ENCODE data around the gene TRIM41.
"Not testable (repeated sequence)": the region's sequence is repeated elsewhere in the genome, so short reads cannot be mapped to it uniquely, and the experiment has no call there.

Gene TRIM41

DNA sequence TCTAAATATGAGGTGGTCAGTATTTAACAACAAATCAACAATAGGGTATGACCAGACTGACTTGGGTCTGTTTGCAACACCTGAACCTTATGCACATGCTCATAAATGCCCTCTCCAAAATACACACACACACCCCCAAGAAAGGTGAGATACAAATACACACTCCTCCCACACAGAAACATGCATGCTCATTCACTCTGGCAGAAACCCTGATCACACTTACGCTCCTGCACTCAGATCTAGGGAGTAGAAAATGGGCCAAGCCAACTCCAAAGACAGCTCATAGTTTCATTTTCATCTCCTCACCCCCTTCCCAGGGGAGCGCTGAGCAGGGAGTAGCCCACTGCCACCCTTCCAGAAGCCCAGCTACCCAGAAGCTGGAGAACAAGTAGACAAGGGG, 29.4 kb upstream of the TRIM41 start:
- no peak for DNase-seq

DNA sequence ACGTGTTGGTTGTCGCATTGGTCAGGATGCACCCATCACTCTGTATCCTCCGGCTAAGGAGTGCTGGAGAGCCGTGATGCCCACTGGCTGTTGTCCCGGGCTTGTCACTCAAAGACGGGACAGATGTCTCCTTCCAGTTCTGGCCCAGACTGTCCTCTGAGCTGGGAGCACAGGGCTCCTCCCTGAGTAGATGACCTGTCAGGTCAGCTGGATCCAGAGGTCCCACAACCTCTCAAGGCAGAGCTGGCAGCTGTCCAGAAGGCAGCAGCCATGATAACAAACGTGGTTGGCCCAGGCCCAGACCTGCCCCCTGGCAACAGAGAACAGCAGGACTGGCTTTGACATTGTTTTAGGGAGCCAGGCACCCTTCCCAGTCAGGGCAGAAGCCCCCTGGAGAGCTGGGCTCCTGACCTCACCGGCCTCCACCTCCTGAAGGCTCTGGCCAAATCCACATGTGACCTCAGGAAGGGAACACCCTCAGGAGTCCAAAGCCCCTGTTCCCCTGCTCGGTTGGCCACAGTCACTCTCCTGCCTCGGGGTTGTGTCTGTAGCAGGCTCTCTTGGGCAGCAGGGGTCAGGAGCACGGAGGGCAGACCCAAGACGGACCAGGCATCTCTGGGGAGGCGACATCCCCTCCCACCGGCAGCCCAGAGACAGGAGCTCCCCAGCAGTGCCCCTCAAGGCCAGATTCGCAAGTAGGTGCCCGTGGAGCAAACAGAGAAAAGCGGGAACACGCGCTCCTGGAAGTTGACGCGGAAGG, 28.4 kb upstream of the TRIM41 start:
- DNase-seq = no peak

DNA sequence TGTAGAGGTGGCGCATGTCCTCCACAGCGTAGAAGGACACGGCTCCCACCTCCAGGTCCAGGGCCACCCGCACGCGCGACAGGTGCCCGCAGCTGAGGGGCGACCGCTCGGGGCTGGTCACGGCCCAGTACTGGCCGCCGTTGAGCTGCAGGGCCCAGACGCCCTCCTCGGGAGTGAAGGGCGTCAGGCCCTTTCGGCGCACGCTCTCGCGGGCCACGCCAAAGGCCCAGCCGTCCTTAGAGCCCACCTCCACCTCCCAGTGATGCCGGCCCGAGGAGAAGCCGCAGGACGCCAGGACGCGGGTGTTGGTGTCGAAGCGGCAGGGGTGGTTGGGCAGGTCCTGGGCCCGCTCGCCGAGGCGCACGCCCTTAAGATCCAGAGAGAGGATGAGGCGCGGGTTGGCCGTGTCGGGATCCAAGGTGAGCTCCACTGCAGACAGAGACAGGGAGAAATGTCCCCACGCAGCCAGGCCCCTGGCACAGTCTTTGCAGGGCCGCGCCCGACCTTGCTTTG, 27.8 kb upstream of the TRIM41 start:
- no peak for DNase-seq

DNA sequence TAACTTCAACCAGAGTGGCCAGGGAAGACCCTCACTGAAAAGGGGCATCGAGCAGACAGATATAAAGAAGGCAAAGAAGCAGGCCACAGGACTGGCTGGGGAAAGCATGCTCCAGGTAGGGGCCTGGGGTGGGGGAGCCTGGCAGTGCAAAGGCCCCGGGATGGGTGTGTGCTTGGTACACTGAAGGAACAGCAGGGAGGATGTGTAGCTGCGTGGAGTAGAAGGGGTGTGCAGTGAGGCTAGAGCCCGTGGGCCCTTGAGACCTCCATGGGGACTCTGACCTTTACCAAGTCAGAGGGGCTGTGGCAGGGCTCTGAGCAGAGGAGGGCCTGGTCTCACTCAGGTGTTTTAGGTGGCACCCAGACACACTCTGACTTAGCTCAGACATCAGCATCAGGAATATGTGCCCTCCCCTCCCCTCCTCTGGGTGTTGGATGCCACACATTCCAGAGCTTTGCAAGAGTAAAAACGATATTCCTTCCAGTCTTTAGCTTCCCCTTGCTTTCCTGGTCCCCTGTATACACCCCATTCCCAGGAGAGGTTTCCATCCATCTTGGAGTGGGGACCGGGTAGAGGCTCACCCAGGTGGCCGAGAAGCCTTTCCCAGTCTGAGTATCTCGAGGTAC, 25.6 kb upstream of the TRIM41 start:
- DNase-seq = no peak

DNA sequence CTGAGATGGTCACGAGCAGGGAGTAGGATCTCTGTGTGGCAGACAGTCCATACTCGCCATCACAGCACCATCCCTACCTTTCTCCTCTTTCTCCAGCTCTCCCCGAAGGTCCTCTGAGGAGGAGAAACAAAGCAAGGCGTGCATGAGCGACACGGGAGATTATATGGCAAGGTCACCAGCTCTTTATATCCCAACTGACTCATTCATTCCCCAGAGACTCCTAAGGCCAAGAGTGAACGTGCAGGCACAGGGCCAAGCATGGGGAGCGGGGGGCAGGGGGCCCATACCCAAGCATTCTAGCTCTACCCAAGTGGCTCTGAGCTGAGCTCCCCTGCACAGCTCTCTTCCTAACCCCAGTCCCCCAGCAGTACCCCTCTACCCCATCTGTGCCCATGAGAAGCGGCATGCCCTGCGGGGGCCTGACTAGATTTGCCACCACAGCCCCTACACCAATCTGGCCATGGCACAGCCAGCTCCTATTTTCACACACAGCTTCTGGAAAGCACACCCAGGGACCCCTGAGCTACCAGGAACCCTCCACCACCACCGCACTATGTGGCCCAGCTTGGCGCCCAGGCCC, 24.9 kb upstream of the TRIM41 start:
- DNase-seq = no peak

DNA sequence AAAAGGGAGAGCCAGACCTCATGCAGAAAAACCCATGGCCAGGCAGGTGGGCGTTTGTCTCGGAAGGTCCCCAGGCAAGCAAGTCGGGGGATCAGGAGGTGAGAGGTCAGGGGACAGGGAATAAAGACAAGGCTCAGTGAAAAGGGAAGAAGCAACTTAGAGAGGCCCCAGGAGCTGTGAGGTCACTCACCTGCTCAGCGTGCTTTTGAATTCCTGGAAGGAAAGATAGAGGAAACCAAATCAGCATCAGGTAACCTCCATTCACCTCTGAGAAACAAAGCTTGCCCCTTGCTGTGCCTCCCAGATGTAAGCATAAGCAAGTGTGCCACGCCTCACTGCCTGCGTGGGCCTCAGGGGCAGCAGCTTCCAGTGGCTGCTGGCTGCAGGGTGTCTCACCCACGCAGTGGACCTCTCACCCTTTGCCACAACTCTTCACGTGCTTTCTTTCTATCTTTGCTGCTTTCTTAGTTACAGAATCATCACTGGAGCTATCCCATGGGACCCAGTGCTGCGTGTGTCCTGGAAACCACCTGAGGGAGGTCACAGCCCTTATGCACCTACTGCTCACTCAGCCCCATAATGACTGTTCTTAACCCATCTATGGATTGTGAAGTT, 24.1 kb upstream of the TRIM41 start:
- no peak for DNase-seq

DNA sequence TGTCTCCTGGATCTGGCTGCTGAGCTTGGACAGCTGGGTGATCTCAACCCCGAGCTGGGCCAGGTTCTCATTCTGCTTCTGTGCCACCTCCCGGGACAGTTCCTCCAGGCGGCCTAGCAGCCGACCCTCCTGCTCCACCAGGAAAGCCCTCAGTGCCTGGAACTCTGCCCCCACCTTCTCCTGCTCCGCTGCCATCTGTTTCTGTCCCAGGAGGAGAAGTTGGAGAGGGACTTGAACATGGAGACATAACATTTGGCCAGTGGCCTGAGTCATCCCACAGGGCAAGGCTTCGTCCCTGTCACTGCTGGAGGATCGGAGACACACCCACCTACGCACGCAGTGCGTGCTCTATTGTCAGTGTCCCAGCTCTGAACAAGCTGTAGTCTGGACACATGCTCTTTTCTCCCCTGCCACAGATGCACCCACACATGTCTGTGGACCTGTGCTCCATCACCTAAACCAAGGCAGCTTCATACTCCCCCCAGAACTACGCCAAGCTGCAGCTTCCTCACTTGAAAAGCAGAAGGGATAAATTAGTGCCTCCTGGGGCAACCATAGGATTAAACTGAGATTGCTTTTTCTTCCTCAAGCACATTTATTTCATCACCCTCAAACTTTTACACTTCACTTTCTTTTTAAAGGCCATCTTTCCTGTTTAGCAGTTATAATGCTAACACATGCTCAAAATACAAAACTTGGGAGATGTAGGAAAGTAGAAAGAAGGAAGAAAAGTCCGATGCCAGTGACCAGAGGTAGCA, 23.0 kb upstream of the TRIM41 start:
- no peak for DNase-seq

DNA sequence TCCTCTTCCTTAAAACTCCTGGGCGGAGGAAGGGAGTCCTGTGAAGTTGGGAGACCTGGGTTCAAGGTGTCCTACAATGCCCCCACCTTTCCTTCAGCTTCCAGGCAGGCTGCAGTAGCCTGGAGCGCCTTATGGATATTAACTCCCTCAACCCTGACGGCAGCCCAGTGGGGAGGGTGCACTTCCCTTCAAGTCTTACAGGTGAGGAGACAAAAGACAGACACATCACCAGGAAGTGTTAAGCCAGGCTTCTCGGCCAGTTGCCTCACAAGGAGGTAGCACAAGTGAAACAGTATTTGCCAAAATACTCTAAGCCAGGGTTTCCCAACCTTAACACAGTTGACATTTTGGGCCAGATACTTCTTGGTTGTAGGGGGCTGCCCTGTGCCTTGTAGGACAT, 22.3 kb upstream of the TRIM41 start:
- no peak for DNase-seq

DNA sequence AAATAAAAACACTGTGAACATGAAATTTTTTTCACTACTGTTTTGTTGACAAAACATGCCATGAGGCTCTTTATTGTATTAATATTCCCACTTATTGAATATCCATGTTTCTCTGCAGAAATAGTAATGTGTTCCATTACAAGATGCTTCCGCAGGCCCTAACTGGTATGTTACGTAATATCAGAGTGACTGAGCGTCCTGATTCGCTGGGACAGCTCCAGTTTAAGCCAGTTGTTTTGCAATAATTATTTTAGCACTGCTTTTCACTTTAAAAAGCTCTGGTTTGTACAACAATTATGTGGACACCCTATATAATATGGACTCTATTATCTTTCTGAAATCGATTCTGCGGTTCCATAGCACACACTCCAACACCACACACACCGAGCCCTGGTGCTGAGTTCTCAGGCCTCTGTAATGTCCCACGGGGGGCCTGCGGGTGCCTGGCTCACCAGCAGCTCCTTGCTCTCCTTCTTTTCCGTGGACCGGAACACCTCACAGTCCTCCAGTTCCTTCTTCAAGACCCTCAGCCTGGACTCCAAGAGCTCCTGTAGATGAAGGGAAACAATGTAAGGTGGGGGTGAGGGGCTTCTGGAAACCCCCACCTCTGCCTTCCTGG, 19.9 kb upstream of the TRIM41 start:
- no peak for DNase-seq

DNA sequence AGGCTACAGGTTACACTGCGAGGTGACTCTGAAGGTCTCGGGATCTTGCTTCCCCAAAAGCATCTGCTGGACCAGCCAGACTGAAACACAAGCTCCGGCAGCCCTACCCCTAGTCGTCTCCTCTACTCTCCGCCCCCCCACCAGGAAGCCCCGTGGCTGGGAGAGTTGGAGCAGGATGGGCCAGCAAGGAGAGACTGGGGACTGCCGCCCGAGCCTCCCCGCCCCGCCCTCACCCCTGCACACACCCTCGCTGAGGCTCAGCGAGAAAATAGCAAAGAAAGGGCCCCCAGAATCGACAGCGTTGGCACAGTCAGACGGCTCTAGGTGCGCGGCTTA, 19.3 kb upstream of the TRIM41 start:
- no peak for DNase-seq

DNA sequence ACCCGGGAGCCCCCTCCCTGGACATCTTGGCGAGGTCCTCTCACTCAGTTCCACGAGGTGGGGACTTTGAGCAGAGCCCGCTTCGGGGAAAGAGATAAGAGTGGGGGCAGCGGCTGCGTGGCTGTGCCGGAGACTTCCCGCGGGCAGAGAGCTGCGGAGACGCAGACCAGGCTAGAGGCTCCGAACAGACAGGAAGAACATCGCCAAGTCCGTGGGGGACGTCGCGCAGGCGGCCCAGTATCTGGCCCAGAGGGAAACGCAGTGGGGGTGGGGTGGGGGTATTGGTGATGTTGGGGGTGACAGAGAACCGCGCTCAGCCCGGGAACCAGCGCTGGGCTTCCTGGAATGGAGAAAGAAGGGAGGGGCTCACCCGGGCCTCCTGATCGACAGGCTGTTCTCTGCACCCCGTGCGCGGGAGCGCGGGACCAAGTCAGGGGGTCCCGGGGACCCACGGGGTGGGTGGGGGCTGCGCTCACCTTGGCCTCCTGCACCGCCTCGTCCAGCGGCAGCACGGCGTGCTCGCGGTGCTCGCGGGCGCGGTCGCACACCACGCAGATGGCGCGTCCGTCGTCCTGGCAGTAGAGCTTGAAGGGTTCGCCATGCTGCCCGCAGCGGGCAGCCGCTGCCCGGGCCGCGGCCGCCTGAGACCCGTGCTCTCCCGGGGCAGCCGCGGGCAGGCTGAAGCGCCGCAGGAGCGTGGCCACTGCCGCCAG, 18.8 kb upstream of the TRIM41 start:
- no peak for DNase-seq

DNA sequence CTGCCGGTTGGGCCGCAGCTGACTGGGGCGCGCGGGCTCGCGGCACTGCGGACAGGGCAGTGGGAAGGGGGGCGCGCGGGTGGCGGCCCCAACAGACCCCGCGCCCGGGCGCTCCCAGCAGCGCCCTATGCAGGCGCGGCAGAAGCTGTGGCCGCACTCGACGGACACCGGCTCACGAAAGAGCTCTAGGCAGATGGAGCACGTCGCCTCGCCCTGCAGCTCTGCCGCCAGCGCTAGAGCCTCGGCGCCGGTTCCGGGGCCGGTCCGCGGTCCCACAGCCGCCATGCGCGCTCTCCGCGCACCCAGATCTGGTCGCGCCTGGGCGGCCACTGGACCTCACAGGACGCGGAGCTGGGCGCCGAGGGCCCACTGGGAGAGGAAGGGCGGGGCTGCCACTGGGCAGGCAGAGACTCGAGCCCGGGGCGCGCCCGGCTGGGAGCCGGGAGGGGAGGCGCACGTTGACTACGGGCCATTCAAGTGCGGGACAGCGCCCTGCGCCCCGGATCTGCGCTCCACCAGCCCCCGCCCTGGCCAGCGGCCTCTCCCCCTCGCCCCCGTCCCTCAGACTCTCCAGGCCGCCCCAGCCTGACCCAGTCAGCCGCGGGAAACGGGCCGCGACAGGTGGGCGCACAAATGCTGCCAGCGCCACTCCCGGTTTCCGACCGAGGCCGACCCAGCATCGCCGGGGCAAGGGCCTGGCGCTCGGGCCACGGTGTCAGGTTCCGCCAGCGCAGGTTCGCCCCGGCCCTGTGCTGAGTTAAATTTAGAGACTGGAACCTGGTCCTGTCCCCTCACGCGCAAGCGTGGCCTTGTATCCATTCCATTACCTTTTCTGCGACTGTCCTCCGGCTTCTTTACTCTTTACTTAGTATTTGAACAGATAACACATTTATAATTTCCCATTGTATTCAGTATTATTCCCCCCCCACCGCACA, 18.0 kb upstream of the TRIM41 start, which contains the start of gene TRIM7:
Gene TRIM7 (minus strand): TSS at position 371 of the 935 bp plus-strand sequence. CDS start 86 bp downstream, at position 285.
- DNase-seq = no peak

DNA sequence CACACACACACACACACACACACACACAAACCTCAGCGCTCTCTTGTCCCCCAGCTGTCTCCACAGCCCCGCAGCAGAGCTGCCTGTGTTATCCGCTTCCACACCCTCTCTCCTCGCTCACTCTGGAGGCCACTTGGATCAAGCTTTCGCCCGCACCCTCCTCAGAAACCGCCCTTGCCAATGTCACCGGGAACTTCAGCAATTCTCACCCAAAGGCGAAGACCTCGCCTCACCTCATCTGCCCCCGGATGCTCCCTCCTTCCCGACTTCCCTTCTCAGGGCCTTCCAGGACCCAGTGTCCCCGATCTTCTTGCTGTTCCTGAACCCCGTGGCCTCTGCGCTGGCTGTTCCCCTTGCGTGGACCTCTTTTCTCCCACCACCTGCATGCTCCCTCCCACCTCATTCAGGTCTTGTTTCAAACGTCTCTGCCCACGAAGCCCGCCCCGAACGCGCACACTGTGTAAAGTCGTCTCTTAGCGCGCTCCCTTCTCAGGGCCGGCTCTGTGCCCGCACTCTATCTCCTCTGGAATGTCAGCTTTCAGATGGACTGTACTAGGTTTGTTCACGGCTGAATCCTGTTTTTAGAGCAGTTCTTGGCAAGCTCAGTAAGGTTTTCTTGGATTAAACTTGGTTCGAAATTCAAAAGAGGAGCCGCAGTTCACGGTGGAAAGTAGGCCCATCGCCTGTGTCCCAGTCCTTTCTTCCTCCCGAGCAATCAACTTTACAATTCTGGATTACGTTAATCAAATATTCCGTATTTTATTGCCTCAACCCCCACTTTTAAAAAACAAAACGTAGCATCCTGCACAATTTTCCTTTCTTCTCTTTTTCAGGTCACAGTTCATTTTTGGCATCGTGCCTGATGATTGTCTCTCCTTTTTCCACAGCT, 17.1 kb upstream of the TRIM41 start:
- no peak for DNase-seq

DNA sequence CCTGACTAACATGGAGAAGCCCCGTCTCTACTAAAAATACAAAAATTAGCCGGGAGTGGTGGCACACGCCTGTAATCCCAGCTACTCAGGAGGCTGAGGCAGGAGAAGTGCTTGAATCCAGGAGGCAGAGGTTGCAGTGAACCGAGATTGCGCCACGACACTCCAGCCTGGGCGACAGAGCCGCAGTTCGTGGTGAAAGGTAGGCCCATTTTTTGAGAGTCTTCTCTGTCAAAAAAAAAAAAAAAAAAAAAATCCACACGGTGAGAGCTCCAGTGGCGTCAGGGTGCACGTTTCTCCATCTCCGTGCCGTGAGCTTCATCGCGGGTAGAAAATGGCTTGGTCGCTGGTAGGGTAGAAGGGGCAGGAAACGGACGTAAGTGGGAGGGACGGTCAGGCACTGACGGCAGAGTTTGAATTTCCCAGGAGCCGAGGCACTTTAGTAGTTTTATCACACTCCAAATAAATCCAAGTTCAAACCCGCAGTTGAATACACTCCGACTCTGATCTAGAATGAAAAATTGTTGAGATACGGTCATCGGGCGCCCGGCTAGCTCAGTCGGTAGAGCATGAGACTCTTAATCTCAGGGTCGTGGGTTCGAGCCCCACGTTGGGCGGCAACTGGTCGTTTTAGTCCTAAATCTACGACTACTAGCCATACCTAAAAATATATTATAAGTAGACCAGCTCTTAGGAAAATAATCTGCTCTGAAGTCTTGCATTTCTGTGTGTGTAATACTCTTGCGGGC, 15.7 kb upstream of the TRIM41 start:
- no peak for DNase-seq

DNA sequence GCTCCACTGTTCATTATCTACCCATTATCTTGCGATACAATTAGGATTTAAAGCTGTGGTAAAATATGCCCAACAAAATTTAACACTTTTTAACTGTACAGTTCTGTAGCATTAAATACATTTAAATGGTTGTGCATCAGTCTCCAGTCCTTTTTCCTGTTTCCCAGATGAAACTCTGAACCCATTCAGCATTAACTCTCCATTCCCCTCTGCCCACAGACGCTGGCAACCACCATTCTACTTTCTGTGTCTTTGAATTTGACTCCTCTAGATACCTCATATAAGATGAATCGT, 15.2 kb upstream of the TRIM41 start:
- no peak for DNase-seq

DNA sequence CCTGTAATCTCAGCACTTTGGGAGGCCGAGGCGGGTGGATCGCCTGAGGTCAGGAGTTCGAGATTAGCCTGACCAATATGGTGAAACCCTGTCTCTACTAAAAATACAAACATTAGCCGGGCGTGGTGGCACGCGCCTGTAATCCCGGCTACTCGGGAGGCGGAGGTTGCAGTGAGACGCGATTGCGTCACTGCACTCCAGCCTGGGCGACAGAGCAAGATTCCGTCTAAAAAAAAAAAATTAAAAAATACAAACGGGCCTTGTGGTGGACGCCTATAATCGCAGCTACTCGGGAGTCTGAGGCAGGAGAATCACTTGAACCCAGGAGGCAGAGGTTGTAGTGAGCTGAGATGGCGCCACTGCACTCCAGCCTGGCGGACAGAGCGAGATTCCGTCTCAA, 14.1 kb upstream of the TRIM41 start:
- DNase-seq = not testable (repeated sequence)

DNA sequence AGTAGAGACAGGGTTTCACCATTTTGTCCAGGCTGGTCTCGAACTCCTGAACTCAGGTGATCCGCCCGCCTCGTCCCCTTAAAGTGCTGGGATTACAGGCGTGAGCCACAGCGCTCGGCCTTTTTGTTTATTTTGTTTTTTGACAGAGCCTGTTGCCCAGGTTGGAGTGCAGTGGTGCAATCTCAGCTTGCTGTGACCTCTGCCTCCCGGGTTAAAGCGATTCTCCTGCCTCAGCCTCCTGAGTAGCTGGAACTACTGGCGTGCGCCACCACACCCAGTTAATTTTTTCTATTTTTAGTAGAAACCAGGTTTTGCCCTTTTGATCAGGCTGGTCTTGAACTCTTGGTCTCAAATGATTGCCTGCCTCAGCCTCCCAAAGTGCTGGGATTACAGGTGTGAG, 12.9 kb upstream of the TRIM41 start:
- not testable (repeated sequence) for DNase-seq

DNA sequence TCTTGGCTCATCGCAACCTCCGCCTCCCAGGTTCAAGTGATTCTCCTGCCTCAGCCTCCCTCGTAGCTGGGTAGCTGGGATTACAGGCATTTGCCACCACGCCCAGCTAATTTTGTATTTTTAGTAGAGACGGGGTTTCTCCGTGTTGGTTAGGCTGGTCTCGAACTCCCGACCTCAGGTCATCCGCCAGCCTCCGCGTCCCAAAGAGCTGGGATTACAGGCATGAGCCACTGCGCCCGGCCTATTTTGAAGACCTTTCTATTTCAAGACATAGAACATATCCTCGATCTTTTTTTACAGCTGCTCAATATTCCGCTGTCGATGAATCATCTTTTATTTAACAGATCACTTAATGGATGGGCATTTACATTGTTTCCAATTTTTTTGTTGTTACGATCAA, 12.4 kb upstream of the TRIM41 start:
- DNase-seq = not testable (repeated sequence)

DNA sequence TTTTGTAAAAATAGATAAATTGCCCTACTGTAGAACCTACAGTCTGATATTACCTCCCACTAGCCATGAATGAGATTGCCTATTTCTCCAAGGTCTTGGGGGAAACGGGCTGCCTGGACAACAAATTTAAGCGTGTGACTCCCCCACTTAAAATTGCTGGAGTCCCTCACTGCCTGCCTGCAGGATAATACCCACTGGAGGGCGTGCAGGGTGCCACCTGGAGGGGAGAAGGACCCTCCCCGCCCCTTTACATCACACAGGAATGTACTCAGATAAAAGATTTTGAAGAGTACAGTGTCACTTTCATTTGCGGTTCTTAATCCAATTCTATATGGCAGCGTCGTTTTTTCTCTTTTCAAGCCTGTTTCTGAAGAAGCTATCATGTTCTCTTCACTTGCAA, 11.9 kb upstream of the TRIM41 start:
- no peak for DNase-seq
